Ovary (tissue), 9 donors: ENCODE data around the gene KRTAP17-1. TPM values are rescaled to one million over a fixed set of nuclear protein-coding genes. Genes with fewer than 3 reads are reported as not detected.

Source experiments
- DNase-seq, 5 donors: peaks; one replicate each; pipeline ENCODE4 v3.0.0-alpha.2; 2019 to 2020
- H3K27ac ChIP-seq, 2 donors: fragments of 200-600 bp; one replicate each; pipeline versions ENCODE4 v1.5.1 to v1.8.0; 2019 to 2022
- H3K27me3 ChIP-seq: fragments of 200-600 bp; one replicate; pipeline ENCODE4 v1.8.0; 2022
- H3K36me3 ChIP-seq: fragments of 200-600 bp; sonication (generic); one replicate; pipeline ENCODE4 v1.5.1; 2019
- H3K4me1 ChIP-seq: one replicate; pipeline ENCODE4 v1.8.1; 2013; ENCODE audit warnings: mild to moderate bottlenecking, moderate library complexity; ENCODE audit not compliant: insufficient read depth
- H3K4me3 ChIP-seq: fragments of 200-600 bp; sonication (generic); one replicate; pipeline ENCODE4 v1.5.1; 2017
- H3K9me3 ChIP-seq, 2 donors: fragments of 200-600 bp in 1 of 2; sonication (generic) in 1 of 2; one replicate each; pipeline versions ENCODE4 v1.5.1 to v1.8.1; 2013 to 2019; ENCODE audit warnings: mild to moderate bottlenecking in 1 of 2, moderate library complexity in 1 of 2
- CTCF ChIP-seq, 3 donors: fragments of 450-650 bp in 2 of 3; fragments of 200-600 bp in 1 of 3; IDR thresholded peaks; one replicate each; pipeline versions ENCODE4 v1.5.1 to v1.8.0; 2016 to 2022; ENCODE audit warnings: antibody characterized with exemption in 3 of 3, mild to moderate bottlenecking in 1 of 3
- EP300 ChIP-seq: sonication (generic); formaldehyde crosslinking; IDR thresholded peaks from one replicate; pipeline ENCODE4 v1.6.1; 2017; ENCODE audit warnings: antibody characterized with exemption
- POLR2A ChIP-seq: fragments of 450-650 bp; IDR thresholded peaks from one replicate; pipeline ENCODE4 v1.6.1; 2017; ENCODE audit warnings: antibody characterized with exemption, mild to moderate bottlenecking, moderate library complexity
- WGBS, 3 donors: extraction: QIAGEN DNeasy Blood & Tissue Kit in 1 of 3; methylation state at CpG; one replicate each; pipeline versions ENCODE4 v1.1.5 to v1.1.7; 2013 to 2017; 5-methylcytosine and 5-hydroxymethylcytosine counted together
- intact Hi-C, 4 donors: fragments of 100-400 bp; cut with DNase I; formaldehyde crosslinking; loops; one replicate each; pipeline versions ENCODE4 v1.11.0 to v1.15.1; 2022 to 2023
- polyA plus RNA-seq, 2 donors: library from polyadenylated mRNA; stranded (reverse); fragments of 200-250 nt in 1 of 2; fragments of 350-450 nt in 1 of 2; fragmentation: Illumina TruSeq in 1 of 2; extraction: RNeasy Lipid Tissue Mini Kit (QIAGEN cat#74804) in 1 of 2; gene quantifications; one replicate each; pipeline ENCODE4 v1.2.3, GENCODE V29; 2013 to 2014
- total RNA-seq, 7 donors: library from RNA; depleted of rRNA in 2 of 7; stranded (reverse); fragments of >200 nt in 2 of 7; fragmentation: NEBNext Ultra II Directional in 3 of 7; extraction: Animal tissue kit (Norgen Biotek cat#: 25700) in 3 of 7; gene quantifications; one replicate each; pipeline versions ENCODE4 v1.1.0 to v1.2.4, GENCODE V29; 2016 to 2023
- donor health status: DM: no; HTN: no; CAD: no; lungs with moderate emphysema.
- donor health status: DM: no; HTN: no; CAD: no.
- donor health status: Bipolar disorder and iron deficiency.
- donor health status: DM: yes; HTN: yes; CAD: no.
- donor health status: DM: no; HTN: no; CAD: no.
- donor health status: DM: yes; HTN: yes; CAD: no.

The KRTAP17-1 gene
- total and polyA plus RNA-seq, 9 donors: not detected

DNA sequence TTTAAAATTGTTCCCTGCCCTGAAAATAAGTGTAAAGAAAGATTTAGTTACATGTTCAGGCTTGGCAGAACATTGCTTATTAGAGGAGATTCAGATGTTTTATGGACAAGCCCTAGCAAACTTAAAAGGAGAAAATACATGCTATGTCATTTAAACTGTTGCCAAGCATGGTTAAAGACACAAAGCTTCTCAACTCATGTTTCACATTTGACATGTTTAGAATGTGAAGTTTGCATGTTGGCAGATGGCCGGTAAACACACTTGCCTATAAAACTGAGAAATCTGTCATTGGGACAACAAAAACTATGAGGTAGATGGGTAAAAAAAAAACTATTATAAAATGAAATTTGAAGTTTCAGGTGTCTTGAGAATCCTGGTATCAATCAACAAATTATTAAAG lies 18.7 kb downstream of the KRTAP17-1 start:
- Histone ChIP-seq H3K27me3 (no peaks in the 10 kb centered on the region), H3K9me3 (no peaks in the 10 kb centered on the region), H3K4me1 (no peaks in the 10 kb centered on the region), H3K36me3 (no peaks in the 10 kb centered on the region), H3K27ac (no peak overlapping the region), H3K4me3 (no peak overlapping the region)
- TF ChIP-seq POLR2A (no peak), CTCF (IDR thresholded peaks at IDR 0.05) (no peak), EP300 (no peak)
- no peak for DNase-seq
- intact Hi-C loops: no loop called here
- 31 to 56% (median 54%) methylated on average over 1 of the region's 1 CpG for WGBS, 3 donors

GRCh38 chr17:41294016-41294415 lies 21.5 kb downstream of the KRTAP17-1 start:
- no peak for TF ChIP-seq EP300
- TF ChIP-seq CTCF (IDR thresholded peaks at IDR 0.05): no peak
- no peak for TF ChIP-seq POLR2A
- 83 to 89% (median 88%) methylated on average over 1 of the region's 1 CpG for WGBS, 3 donors
- no peaks in the 10 kb centered on the region for H3K9me3 ChIP-seq

GRCh38 chr17:41287050-41287449 lies 28.5 kb downstream of the KRTAP17-1 start:
- no peaks in the 10 kb centered on the region for H3K4me1 ChIP-seq
- TF ChIP-seq POLR2A: no peak
- TF ChIP-seq CTCF (IDR thresholded peaks at IDR 0.05): no peak
- no peak for TF ChIP-seq EP300
- H3K27ac ChIP-seq: no peak overlapping the region
- WGBS, 3 donors: 83 to 85% (median 85%) methylated on average over 3 of the region's 3 CpGs
- intact Hi-C loops: no loop called here
- DNase-seq: no peak
- no peak overlapping the region for H3K4me3 ChIP-seq
- H3K27me3 ChIP-seq: no peaks in the 10 kb centered on the region
- H3K36me3 ChIP-seq: no peaks in the 10 kb centered on the region
- H3K9me3 ChIP-seq: no peaks in the 10 kb centered on the region

More at GRCh38 chr17:41294016-41294415, 21.5 kb downstream of the KRTAP17-1 start:
- Histone ChIP-seq H3K27ac (no peak overlapping the region), H3K4me1 (no peaks in the 10 kb centered on the region), H3K36me3 (no peaks in the 10 kb centered on the region), H3K4me3 (no peak overlapping the region), H3K27me3 (no peaks in the 10 kb centered on the region)
- intact Hi-C loops: no loop called here
- DNase-seq: no peak

- no peak for TF ChIP-seq EP300
- TF ChIP-seq CTCF (IDR thresholded peaks at IDR 0.05): no peak
- no peak for TF ChIP-seq POLR2A
- Histone ChIP-seq H3K9me3 (no peaks in the 10 kb centered on the region), H3K36me3 (no peaks in the 10 kb centered on the region), H3K27me3 (no peaks in the 10 kb centered on the region), H3K4me3 (no peak overlapping the region), H3K4me1 (no peaks in the 10 kb centered on the region), H3K27ac (no peak overlapping the region)
- intact Hi-C loops: no loop called here
- WGBS, 3 donors: 53 to 56% (median 55%) methylated on average over 2 of the region's 2 CpGs
- DNase-seq: no peak
These were observed 31.0 kb downstream of the KRTAP17-1 start for GRCh38 chr17:41284546-41284945.

GRCh38 chr17:41284043-41284442 lies 31.5 kb downstream of the KRTAP17-1 start:
- TF ChIP-seq EP300 (no peak), CTCF (IDR thresholded peaks at IDR 0.05) (no peak), POLR2A (no peak)
- no peaks in the 10 kb centered on the region for H3K27me3 ChIP-seq
- no peak for DNase-seq
- 22 to 33% (median 23%) methylated on average over 3 of the region's 3 CpGs for WGBS, 3 donors
- H3K4me1 ChIP-seq: no peaks in the 10 kb centered on the region
- no peaks in the 10 kb centered on the region for H3K9me3 ChIP-seq
- no peak overlapping the region for H3K27ac ChIP-seq
- H3K36me3 ChIP-seq: no peaks in the 10 kb centered on the region
- intact Hi-C loops: no loop called here
- no peak overlapping the region for H3K4me3 ChIP-seq
